H1 (cell line): ENCODE data around the gene CUL4A. TPM values are rescaled to one million over a fixed set of nuclear protein-coding genes. Genes with fewer than 3 reads are reported as not detected.

ENCODE experiments used
- PHF8 ChIP-seq: fragments of 200-600 bp; sonication (generic); conservative IDR thresholded peaks from 2 replicates; pipeline ENCODE4 v1.7.1; 2012; ENCODE audit warnings: low read depth, mild to moderate bottlenecking, inconsistent platforms, low read length, moderate library complexity
- polyA plus RNA-seq, 7 experiments: library from polyadenylated mRNA; depleted of rRNA in 3 of 7; stranded (reverse) in 5 of 7; unstranded in 2 of 7; fragments of >200 nt in 5 of 7; fragments of 200-250 nt in 2 of 7; gene quantifications; 1 replicate in 5 of 7; 2 replicates in 1 of 7; 4 replicates in 1 of 7; pipeline versions ENCODE4 v1.2.1 to v1.2.3, GENCODE V29; 2011 to 2013; ENCODE audit warnings: missing spikeins in 2 of 7, mixed read lengths in 2 of 7
- total RNA-seq: library from RNA; stranded (reverse); fragmentation: NEBNext Ultra II Directional; extraction: Animal tissue kit (Norgen Biotek cat#: 25700); gene quantifications from 2 replicates; pipeline ENCODE4 v1.2.1, GENCODE V29; 2021

Gene CUL4A
- total and polyA plus RNA-seq, 2 of the 8 experiments (the other 6 are each of a cell fraction or from before 2014, with no cell fraction given), result 54.7 to 101 TPM

- peak; percentile 64; the same call in 1 of the 2 replicates for TF ChIP-seq PHF8
Observed at GRCh38 chr13:113209336-113209758, at the start of gene CUL4A (continued).
